Fibroblast of lung (primary cell): Measurements from ENCODE around the gene GLDC. TPM values are rescaled to one million over a fixed set of nuclear protein-coding genes. Genes with fewer than 3 reads are reported as not detected.

ENCODE experiments used
- DNase-seq, 2 donors: peaks; one replicate each; pipeline versions ENCODE4 v3.0.0 to v3.0.0-alpha.2; 2010; ENCODE audit warnings: low read depth in 2 of 2
- H2AFZ ChIP-seq: 2 replicates; pipeline ENCODE4 v1.5.1; 2012; ENCODE audit warnings: low read length, control low read depth, inconsistent platforms
- H3K27ac ChIP-seq: 2 replicates; pipeline ENCODE4 v1.5.1; 2011; ENCODE audit warnings: low read length, control low read depth; ENCODE audit not compliant: insufficient read depth
- H3K27me3 ChIP-seq: 2 replicates; pipeline ENCODE4 v1.5.1; 2011; ENCODE audit warnings: mild to moderate bottlenecking, low read length; ENCODE audit not compliant: control insufficient read depth, insufficient read depth
- H3K36me3 ChIP-seq: 2 replicates; pipeline ENCODE4 v1.5.1; 2011; ENCODE audit warnings: low read length; ENCODE audit not compliant: control insufficient read depth, insufficient read depth
- H3K4me1 ChIP-seq: 2 replicates; pipeline ENCODE4 v1.5.1; 2011; ENCODE audit warnings: low read length; ENCODE audit not compliant: control insufficient read depth, insufficient read depth; ENCODE audit errors: extremely low read depth
- H3K4me2 ChIP-seq: 2 replicates; pipeline ENCODE4 v1.5.1; 2011; ENCODE audit warnings: low read length, control low read depth; ENCODE audit not compliant: insufficient read depth; ENCODE audit errors: extremely low read depth
- H3K4me3 ChIP-seq, 4 experiments: fragments of 200-600 bp in 1 of 4; sonication (generic) in 1 of 4; replicated peaks in 1 of 4; 2 replicates each; pipeline ENCODE4 v1.5.1; 2011 to 2016; ENCODE audit warnings: low read length in 4 of 4, low read depth in 3 of 4, mild to moderate bottlenecking in 3 of 4, control low read depth in 2 of 4, inconsistent platforms in 1 of 4, mixed read lengths in 1 of 4; ENCODE audit not compliant: insufficient read depth in 1 of 4; ENCODE audit errors: control extremely low read depth in 1 of 4
- H3K79me2 ChIP-seq: 2 replicates; pipeline ENCODE4 v1.5.1; 2012; ENCODE audit warnings: mild to moderate bottlenecking, low read length, inconsistent platforms; ENCODE audit not compliant: control insufficient read depth, insufficient read depth
- H3K9ac ChIP-seq: 2 replicates; pipeline ENCODE4 v1.5.1; 2011; ENCODE audit warnings: mild to moderate bottlenecking, low read length, control low read depth; ENCODE audit not compliant: insufficient read depth
- H3K9me3 ChIP-seq: 2 replicates; pipeline ENCODE4 v1.5.1; 2012; ENCODE audit warnings: low read depth, low read length; ENCODE audit not compliant: control insufficient read depth, insufficient read depth
- H4K20me1 ChIP-seq: 2 replicates; pipeline ENCODE4 v1.5.1; 2011; ENCODE audit warnings: low read length; ENCODE audit not compliant: control insufficient read depth, insufficient read depth; ENCODE audit errors: extremely low read depth
- EZH2 ChIP-seq: IDR thresholded peaks from 2 replicates; pipeline ENCODE4 v1.5.1; 2012; ENCODE audit warnings: low read length, control low read depth, mild to moderate bottlenecking; ENCODE audit errors: missing control alignments
- polyA plus RNA-seq, 2 donors: library from polyadenylated mRNA; depleted of rRNA in 1 of 2; stranded (reverse) in 1 of 2; unstranded in 1 of 2; fragments of >200 nt; gene quantifications; 2 replicates each; pipeline ENCODE4 v1.2.1, GENCODE V29; 2011 to 2012; ENCODE audit warnings: missing spikeins in 1 of 2
- total RNA-seq: library from RNA; depleted of rRNA; stranded (reverse); fragments of >200 nt; gene quantifications from 2 replicates; pipeline ENCODE4 v1.2.1, GENCODE V29; 2014
- TF ChIP-seq, protein P1 (sequence below), 2 donors: IDR thresholded peaks in 1 of 2; conservative IDR thresholded peaks in 1 of 2; 1 replicate in 1 of 2; 2 replicates in 1 of 2; pipeline ENCODE4 v1.5.1; 2011 to 2012; ENCODE audit warnings: low read length in 2 of 2, control low read depth in 1 of 2, inconsistent platforms in 1 of 2, low read depth in 1 of 2, mild to moderate bottlenecking in 1 of 2

GLDC gene
- total and polyA plus RNA-seq, 2 donors (not counting 1 experiment from before 2014, with no cell fraction given) = 0.45 to 0.83 TPM

DNA sequence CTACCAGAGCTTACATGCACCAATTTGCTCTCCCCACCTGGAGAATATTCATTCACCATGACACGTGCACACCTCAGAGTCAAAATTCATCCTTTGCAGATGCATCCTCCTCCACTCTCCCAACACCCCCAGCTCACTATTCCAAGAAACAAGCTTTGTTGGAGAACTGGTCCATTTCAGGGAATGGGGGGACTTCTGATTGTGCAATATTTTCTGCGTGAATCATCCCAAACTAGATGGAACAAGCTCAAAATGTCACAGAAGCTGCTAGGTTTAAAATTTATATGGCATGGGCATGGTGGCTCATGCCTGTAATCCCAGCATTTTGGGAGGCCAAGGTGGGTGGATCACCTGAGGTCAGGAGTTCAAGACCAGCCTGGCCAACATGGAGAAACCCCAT lies 3.6 kb downstream of the GLDC start:
- Histone ChIP-seq H4K20me1 (no peaks in the 10 kb centered on the region), H3K79me2 (no peaks in the 10 kb centered on the region), H3K9me3 (no peaks in the 10 kb centered on the region), H3K9ac (no peak overlapping the region), H2AFZ (no peak overlapping the region), H3K4me2 (no peak overlapping the region), H3K4me1 (no peaks in the 10 kb centered on the region), H3K4me3 (no peak overlapping the region), H3K27ac (no peak overlapping the region), H3K27me3 (peaks cover 35% of the 10 kb centered on the region), H3K36me3 (no peaks in the 10 kb centered on the region)
- no peak for DNase-seq
- TF ChIP-seq, protein P1, sequence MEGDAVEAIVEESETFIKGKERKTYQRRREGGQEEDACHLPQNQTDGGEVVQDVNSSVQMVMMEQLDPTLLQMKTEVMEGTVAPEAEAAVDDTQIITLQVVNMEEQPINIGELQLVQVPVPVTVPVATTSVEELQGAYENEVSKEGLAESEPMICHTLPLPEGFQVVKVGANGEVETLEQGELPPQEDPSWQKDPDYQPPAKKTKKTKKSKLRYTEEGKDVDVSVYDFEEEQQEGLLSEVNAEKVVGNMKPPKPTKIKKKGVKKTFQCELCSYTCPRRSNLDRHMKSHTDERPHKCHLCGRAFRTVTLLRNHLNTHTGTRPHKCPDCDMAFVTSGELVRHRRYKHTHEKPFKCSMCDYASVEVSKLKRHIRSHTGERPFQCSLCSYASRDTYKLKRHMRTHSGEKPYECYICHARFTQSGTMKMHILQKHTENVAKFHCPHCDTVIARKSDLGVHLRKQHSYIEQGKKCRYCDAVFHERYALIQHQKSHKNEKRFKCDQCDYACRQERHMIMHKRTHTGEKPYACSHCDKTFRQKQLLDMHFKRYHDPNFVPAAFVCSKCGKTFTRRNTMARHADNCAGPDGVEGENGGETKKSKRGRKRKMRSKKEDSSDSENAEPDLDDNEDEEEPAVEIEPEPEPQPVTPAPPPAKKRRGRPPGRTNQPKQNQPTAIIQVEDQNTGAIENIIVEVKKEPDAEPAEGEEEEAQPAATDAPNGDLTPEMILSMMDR (conservative IDR thresholded peaks at IDR 0.05 in 1 of 2, IDR thresholded peaks at IDR 0.05 in 1 of 2; ENCODE audit: low read depth in 1 of 2, low read length in 2 of 2) = no peak
- no peak for TF ChIP-seq EZH2

DNA sequence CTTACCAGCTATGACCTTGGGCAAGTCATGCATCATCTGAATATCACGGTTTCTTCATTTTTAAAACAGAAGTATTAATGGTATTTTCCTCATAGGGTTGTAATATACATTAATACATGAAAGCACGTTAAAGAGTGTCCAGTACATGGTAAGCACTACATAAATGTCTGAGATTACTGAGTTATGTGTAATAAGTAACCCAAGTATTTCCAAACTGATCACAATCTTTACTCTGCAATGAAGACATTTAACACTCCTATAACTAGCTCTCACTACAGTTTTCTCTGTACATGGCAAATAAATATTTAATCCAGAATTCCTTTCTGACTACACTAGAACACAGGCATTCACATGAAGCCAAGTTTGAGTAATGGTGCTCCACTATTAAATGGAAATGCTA lies 4.0 kb downstream of the GLDC start:
- no peak overlapping the region for H3K4me3 ChIP-seq
- TF ChIP-seq, protein P1 (conservative IDR thresholded peaks at IDR 0.05 in 1 of 2, IDR thresholded peaks at IDR 0.05 in 1 of 2; ENCODE audit: low read depth in 1 of 2, low read length in 2 of 2) = no peak
- TF ChIP-seq EZH2 = no peak
- no peaks in the 10 kb centered on the region for H3K36me3 ChIP-seq
- no peak overlapping the region for H3K4me2 ChIP-seq
- H3K9ac ChIP-seq = no peak overlapping the region
- no peak for DNase-seq
- no peaks in the 10 kb centered on the region for H3K9me3 ChIP-seq
- H3K79me2 ChIP-seq = no peaks in the 10 kb centered on the region
- no peaks in the 10 kb centered on the region for H4K20me1 ChIP-seq
- H2AFZ ChIP-seq = no peak overlapping the region
- no peak overlapping the region for H3K27ac ChIP-seq
- H3K4me1 ChIP-seq = no peaks in the 10 kb centered on the region
- H3K27me3 ChIP-seq = peaks cover 35% of the 10 kb centered on the region

DNA sequence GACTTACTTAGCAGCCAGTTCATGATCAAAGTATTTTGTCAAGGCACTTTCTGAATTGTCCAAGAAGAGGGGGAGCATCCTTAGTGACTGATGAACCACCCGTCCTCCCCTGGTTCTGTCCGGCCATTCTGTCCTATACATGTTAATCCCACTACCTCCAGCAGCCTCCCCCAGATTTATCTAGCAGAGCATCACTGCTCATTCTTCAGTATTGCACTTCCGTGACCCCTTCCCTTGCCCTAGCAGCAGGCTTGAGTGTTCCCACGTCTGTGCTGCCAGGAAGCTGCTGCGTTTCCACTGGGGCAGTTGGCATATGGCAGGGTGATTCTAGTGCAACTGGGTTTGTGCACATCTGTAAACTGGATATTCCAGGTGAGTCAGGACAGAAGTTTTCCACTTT lies 4.5 kb downstream of the GLDC start:
- TF ChIP-seq, protein P1 (conservative IDR thresholded peaks at IDR 0.05 in 1 of 2, IDR thresholded peaks at IDR 0.05 in 1 of 2; ENCODE audit: low read depth in 1 of 2, low read length in 2 of 2) = no peak
- Histone ChIP-seq H3K9ac (no peak overlapping the region), H3K4me1 (no peaks in the 10 kb centered on the region), H4K20me1 (no peaks in the 10 kb centered on the region), H3K4me3 (no peak overlapping the region), H3K27me3 (peaks cover 31% of the 10 kb centered on the region), H2AFZ (no peak overlapping the region), H3K27ac (no peak overlapping the region), H3K4me2 (no peak overlapping the region), H3K79me2 (no peaks in the 10 kb centered on the region), H3K9me3 (no peaks in the 10 kb centered on the region), H3K36me3 (no peaks in the 10 kb centered on the region)
- no peak for DNase-seq
